Thymus (tissue), 11 donors: Measurements from ENCODE around the gene ANKS1B. TPM values are rescaled to one million over a fixed set of nuclear protein-coding genes. Genes with fewer than 3 reads are reported as not detected.

Source experiments
- DNase-seq, 9 donors: peaks; one replicate each; pipeline ENCODE4 v3.0.0-alpha.2; 2013; ENCODE audit warnings: low spot score in 9 of 9, low read depth in 6 of 9, missing footprints in 1 of 9
- H3K27ac ChIP-seq, 2 donors: one replicate each; pipeline ENCODE4 v1.5.1; 2013; ENCODE audit warnings: control low read depth in 1 of 2, low read depth in 1 of 2, low read length in 1 of 2, mild to moderate bottlenecking in 1 of 2, moderate library complexity in 1 of 2
- H3K27me3 ChIP-seq, 2 donors: one replicate each; pipeline ENCODE4 v1.5.1; 2013; ENCODE audit warnings: low read length in 1 of 2; ENCODE audit not compliant: control insufficient read depth in 2 of 2, insufficient read depth in 1 of 2
- H3K36me3 ChIP-seq, 2 donors: one replicate each; pipeline ENCODE4 v1.5.1; 2013; ENCODE audit warnings: low read length in 1 of 2, mild to moderate bottlenecking in 1 of 2, moderate library complexity in 1 of 2; ENCODE audit not compliant: control insufficient read depth in 2 of 2, insufficient read depth in 2 of 2
- H3K4me1 ChIP-seq, 2 donors: one replicate each; pipeline ENCODE4 v1.5.1; 2013; ENCODE audit warnings: low read length in 2 of 2; ENCODE audit not compliant: control insufficient read depth in 2 of 2, insufficient read depth in 2 of 2
- H3K4me3 ChIP-seq, 2 donors: one replicate each; pipeline ENCODE4 v1.5.1; 2013; ENCODE audit warnings: low read length in 2 of 2, control low read depth in 1 of 2, mild to moderate bottlenecking in 1 of 2
- H3K9me3 ChIP-seq, 2 donors: one replicate each; pipeline ENCODE4 v1.5.1; 2013; ENCODE audit warnings: low read length in 1 of 2, mild to moderate bottlenecking in 1 of 2; ENCODE audit not compliant: control insufficient read depth in 2 of 2, insufficient read depth in 1 of 2
- WGBS: extraction: QIAGEN DNeasy Blood & Tissue Kit; methylation state at CpG from one replicate; pipeline ENCODE4 v1.1.7; 2013; 5-methylcytosine and 5-hydroxymethylcytosine counted together
- polyA plus RNA-seq: library from polyadenylated mRNA; stranded (reverse); fragments of 200-250 nt; gene quantifications from one replicate; pipeline ENCODE4 v1.2.3, GENCODE V29; 2013
- total RNA-seq: library from RNA; stranded (reverse); fragments of 120-200 nt; gene quantifications from one replicate; pipeline ENCODE4 v1.2.4, GENCODE V29; 2013
- donor health status: healthy.

Gene ANKS1B
- total and polyA plus RNA-seq, 2 donors: 3.5 to 4.9 TPM

GRCh38 chr12:99573980-99574379 lies 410.8 kb downstream of the ANKS1B start:
- no peaks in the 10 kb centered on the region for H3K36me3 ChIP-seq
- WGBS: 85% methylated on average over 2 of the region's 2 CpGs
- DNase-seq: no peak
- H3K4me3 ChIP-seq: no peak overlapping the region
- H3K27me3 ChIP-seq: no peaks in the 10 kb centered on the region
- no peaks in the 10 kb centered on the region for H3K9me3 ChIP-seq
- H3K4me1 ChIP-seq: no peaks in the 10 kb centered on the region
- no peak overlapping the region for H3K27ac ChIP-seq

GRCh38 chr12:99567072-99567471 lies 417.7 kb downstream of the ANKS1B start:
- H3K36me3 ChIP-seq: no peaks in the 10 kb centered on the region
- H3K4me1 ChIP-seq: no peaks in the 10 kb centered on the region
- WGBS: 92% methylated on average over 2 of the region's 2 CpGs
- H3K9me3 ChIP-seq: no peaks in the 10 kb centered on the region
- H3K4me3 ChIP-seq: no peak overlapping the region
- no peak for DNase-seq
- no peaks in the 10 kb centered on the region for H3K27me3 ChIP-seq
- no peak overlapping the region for H3K27ac ChIP-seq

GRCh38 chr12:99558109-99558508 lies 426.6 kb downstream of the ANKS1B start:
- Histone ChIP-seq H3K36me3 (no peaks in the 10 kb centered on the region), H3K27me3 (no peaks in the 10 kb centered on the region), H3K9me3 (peaks cover 0 to 5% of the 10 kb centered on the region in 2 donors), H3K27ac (no peak overlapping the region), H3K4me3 (no peak overlapping the region), H3K4me1 (no peaks in the 10 kb centered on the region)
- WGBS: 98% methylated on average over 7 of the region's 7 CpGs
- no peak for DNase-seq

- H3K4me1 ChIP-seq: no peaks in the 10 kb centered on the region
- no peaks in the 10 kb centered on the region for H3K36me3 ChIP-seq
- DNase-seq: no peak
- no peak overlapping the region for H3K27ac ChIP-seq
- H3K4me3 ChIP-seq: no peak overlapping the region
- 88% methylated on average over 3 of the region's 3 CpGs for WGBS
- no peaks in the 10 kb centered on the region for H3K27me3 ChIP-seq
- peaks cover 0 to 5% of the 10 kb centered on the region in 2 donors for H3K9me3 ChIP-seq
Observed at GRCh38 chr12:99553461-99553860, 431.3 kb downstream of the ANKS1B start.

- Histone ChIP-seq H3K9me3 (no peaks in the 10 kb centered on the region), H3K27me3 (no peaks in the 10 kb centered on the region), H3K4me3 (no peak overlapping the region), H3K4me1 (no peaks in the 10 kb centered on the region), H3K36me3 (no peaks in the 10 kb centered on the region), H3K27ac (no peak overlapping the region)
- DNase-seq: no peak
- 91% methylated on average over 1 of the region's 1 CpG for WGBS
Observed at GRCh38 chr12:99552022-99552421, 432.7 kb downstream of the ANKS1B start.

- DNase-seq: no peak
- H3K4me3 ChIP-seq: no peak overlapping the region
- 96% methylated on average over 5 of the region's 5 CpGs for WGBS
- H3K4me1 ChIP-seq: no peaks in the 10 kb centered on the region
- H3K27ac ChIP-seq: no peak overlapping the region
- no peaks in the 10 kb centered on the region for H3K9me3 ChIP-seq
- H3K27me3 ChIP-seq: no peaks in the 10 kb centered on the region
- no peaks in the 10 kb centered on the region for H3K36me3 ChIP-seq
Observed at GRCh38 chr12:99549651-99550050, 435.1 kb downstream of the ANKS1B start.

- Histone ChIP-seq H3K4me1 (no peaks in the 10 kb centered on the region), H3K9me3 (no peaks in the 10 kb centered on the region), H3K27ac (no peak overlapping the region), H3K4me3 (no peak overlapping the region), H3K27me3 (no peaks in the 10 kb centered on the region), H3K36me3 (no peaks in the 10 kb centered on the region)
- WGBS: 96% methylated on average over 1 of the region's 1 CpG
- no peak for DNase-seq
Observed at GRCh38 chr12:99549196-99549595, 435.5 kb downstream of the ANKS1B start.

DNA sequence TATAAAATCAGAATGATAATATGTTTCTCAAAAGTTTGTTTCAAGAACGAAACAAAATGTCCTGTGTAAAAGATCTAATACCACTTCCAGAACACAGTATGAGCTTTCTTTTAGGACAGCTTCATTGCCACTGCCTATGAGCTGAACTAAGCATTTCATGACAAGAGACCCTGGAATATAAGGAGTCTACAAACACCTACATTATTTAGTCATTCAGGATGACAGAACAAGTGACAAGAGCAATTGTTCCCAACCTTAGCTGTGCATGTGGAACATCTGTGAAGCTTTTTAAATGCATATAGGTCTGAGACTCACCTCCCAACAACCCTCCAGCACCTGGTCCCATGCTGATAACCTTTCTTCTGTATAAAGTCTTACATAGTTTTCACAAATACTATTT lies 440.3 kb downstream of the ANKS1B start:
- WGBS: 67% methylated on average over 1 of the region's 1 CpG
- no peaks in the 10 kb centered on the region for H3K36me3 ChIP-seq
- no peaks in the 10 kb centered on the region for H3K27me3 ChIP-seq
- H3K27ac ChIP-seq: no peak overlapping the region
- H3K4me3 ChIP-seq: no peak overlapping the region
- no peak for DNase-seq
- no peaks in the 10 kb centered on the region for H3K9me3 ChIP-seq
- H3K4me1 ChIP-seq: no peaks in the 10 kb centered on the region

DNA sequence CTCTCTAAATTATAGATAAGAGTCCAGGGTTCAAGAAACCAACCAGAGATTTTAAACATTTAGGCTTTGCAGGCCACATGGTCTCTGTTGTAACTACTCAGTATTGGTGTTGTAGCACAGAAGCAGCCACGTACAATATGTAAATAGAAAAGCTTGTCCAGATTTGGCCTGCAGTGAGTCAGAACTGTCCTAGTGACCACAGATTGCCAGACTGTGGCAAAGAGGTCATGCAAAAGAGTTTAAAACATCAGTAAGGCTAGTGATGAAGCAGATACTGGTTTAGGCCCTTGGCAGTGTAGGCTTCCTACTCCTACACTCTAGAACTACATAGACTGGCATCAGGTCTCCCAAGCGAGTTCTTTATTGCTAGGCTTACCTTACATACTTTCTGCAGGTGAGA lies 454.8 kb downstream of the ANKS1B start:
- Histone ChIP-seq H3K27ac (no peak overlapping the region), H3K27me3 (no peaks in the 10 kb centered on the region), H3K4me1 (no peaks in the 10 kb centered on the region), H3K9me3 (no peaks in the 10 kb centered on the region), H3K4me3 (no peak overlapping the region), H3K36me3 (no peaks in the 10 kb centered on the region)
- DNase-seq: no peak
- 88% methylated on average over 2 of the region's 2 CpGs for WGBS

DNA sequence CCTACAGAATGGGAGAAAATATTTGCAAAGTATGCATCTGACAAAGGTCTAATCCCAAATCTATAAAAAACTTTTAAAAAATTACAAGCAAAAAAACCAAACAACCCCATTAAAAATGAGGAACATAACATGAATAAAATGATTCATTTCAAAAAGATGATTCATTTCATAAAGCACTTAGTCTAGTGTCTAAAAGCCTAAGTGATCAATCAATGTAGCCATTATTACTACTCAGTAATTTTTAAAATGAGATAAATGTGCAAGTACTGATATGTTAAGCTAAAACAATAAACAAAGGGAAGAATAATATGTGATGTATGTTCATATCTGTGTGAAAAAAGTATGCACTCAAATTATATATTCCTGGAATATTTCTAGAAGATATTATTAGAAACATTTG lies 456.3 kb downstream of the ANKS1B start:
- no peaks in the 10 kb centered on the region for H3K9me3 ChIP-seq
- DNase-seq: no peak

More for the DNA sequence above, 456.3 kb downstream of the ANKS1B start:
- no peak overlapping the region for H3K4me3 ChIP-seq
- H3K36me3 ChIP-seq: no peaks in the 10 kb centered on the region
- H3K4me1 ChIP-seq: no peaks in the 10 kb centered on the region
- no peaks in the 10 kb centered on the region for H3K27me3 ChIP-seq
- H3K27ac ChIP-seq: no peak overlapping the region
